BLaER1 (cell line): Measurements from ENCODE around the gene AKR1B1.

Source experiments
- H3K27ac ChIP-seq: shearing (Covaris generic); formaldehyde crosslinking; 2 replicates; pipeline ENCODE4 v1.8.1; 2022
- H3K27me3 ChIP-seq: shearing (Covaris generic); formaldehyde crosslinking; 2 replicates; pipeline ENCODE4 v1.8.1; 2022
- H3K36me3 ChIP-seq: shearing (Covaris generic); formaldehyde crosslinking; 2 replicates; pipeline ENCODE4 v1.8.1; 2022
- H3K4me1 ChIP-seq: shearing (Covaris generic); formaldehyde crosslinking; 2 replicates; pipeline ENCODE4 v1.8.1; 2022
- H3K4me2 ChIP-seq: shearing (Covaris generic); formaldehyde crosslinking; 2 replicates; pipeline ENCODE4 v1.8.1; 2022
- H3K4me3 ChIP-seq: shearing (Covaris generic); formaldehyde crosslinking; 2 replicates; pipeline ENCODE4 v1.8.1; 2022
- H3K9ac ChIP-seq: shearing (Covaris generic); formaldehyde crosslinking; 2 replicates; pipeline ENCODE4 v1.8.1; 2022
- H3K9me3 ChIP-seq: shearing (Covaris generic); formaldehyde crosslinking; 2 replicates; pipeline ENCODE4 v1.8.1; 2022
- H4K20me1 ChIP-seq: shearing (Covaris generic); formaldehyde crosslinking; 2 replicates; pipeline ENCODE4 v1.8.1; 2022
- Cebpa-rat ChIP-seq: shearing (Covaris generic); IDR thresholded peaks from 2 replicates; pipeline ENCODE4 v1.8.1; 2022

Gene AKR1B1

GRCh38 chr7:134440476-134440875, 18.4 kb downstream of the AKR1B1 start:
- no peaks in the 10 kb centered on the region for H3K4me1 ChIP-seq
- H3K36me3 ChIP-seq = peaks cover 75% of the 10 kb centered on the region
- H3K4me3 ChIP-seq = no peak overlapping the region
- peaks cover 12% of the 10 kb centered on the region for H3K9me3 ChIP-seq
- no peaks in the 10 kb centered on the region for H4K20me1 ChIP-seq
- no peak overlapping the region for H3K9ac ChIP-seq
- no peak overlapping the region for H3K27ac ChIP-seq
- no peak overlapping the region for H3K4me2 ChIP-seq
- no peaks in the 10 kb centered on the region for H3K27me3 ChIP-seq
- TF ChIP-seq Cebpa-rat = no peak

GRCh38 chr7:134440067-134440466, 18.8 kb downstream of the AKR1B1 start:
- Histone ChIP-seq H4K20me1 (no peaks in the 10 kb centered on the region), H3K27me3 (no peaks in the 10 kb centered on the region), H3K9ac (no peak overlapping the region), H3K9me3 (peaks cover 12% of the 10 kb centered on the region), H3K36me3 (peaks cover 71% of the 10 kb centered on the region), H3K4me2 (no peak overlapping the region), H3K4me1 (no peaks in the 10 kb centered on the region), H3K4me3 (no peak overlapping the region), H3K27ac (no peak overlapping the region)
- TF ChIP-seq Cebpa-rat = no peak

- Histone ChIP-seq H3K36me3 (peaks cover 59% of the 10 kb centered on the region), H3K4me2 (no peak overlapping the region), H3K9ac (no peak overlapping the region), H3K4me3 (no peak overlapping the region), H3K27ac (no peak overlapping the region), H4K20me1 (no peaks in the 10 kb centered on the region), H3K27me3 (no peaks in the 10 kb centered on the region), H3K9me3 (peaks cover 12% of the 10 kb centered on the region), H3K4me1 (no peaks in the 10 kb centered on the region)
- TF ChIP-seq Cebpa-rat = no peak
Measured at GRCh38 chr7:134438946-134439345, 20.0 kb downstream of the AKR1B1 start.

GRCh38 chr7:134435161-134435920, 23.6 kb downstream of the AKR1B1 start:
- Histone ChIP-seq H3K27me3 (no peaks in the 10 kb centered on the region), H3K4me2 (no peak overlapping the region), H3K36me3 (peaks cover 23% of the 10 kb centered on the region), H3K4me3 (no peak overlapping the region), H3K9me3 (peaks cover 12% of the 10 kb centered on the region), H3K4me1 (peaks cover 21% of the 10 kb centered on the region), H4K20me1 (no peaks in the 10 kb centered on the region), H3K27ac (no peak overlapping the region), H3K9ac (no peak overlapping the region)
- TF ChIP-seq Cebpa-rat = no peak

- H3K4me2 ChIP-seq = no peak overlapping the region
- peaks cover 17% of the 10 kb centered on the region for H3K36me3 ChIP-seq
- H3K9me3 ChIP-seq = peaks cover 12% of the 10 kb centered on the region
- H3K4me1 ChIP-seq = peaks cover 21% of the 10 kb centered on the region
- no peak overlapping the region for H3K9ac ChIP-seq
- no peaks in the 10 kb centered on the region for H3K27me3 ChIP-seq
- TF ChIP-seq Cebpa-rat = no peak
- H3K4me3 ChIP-seq = no peak overlapping the region
- H3K27ac ChIP-seq = no peak overlapping the region
- H4K20me1 ChIP-seq = no peaks in the 10 kb centered on the region
Measured at GRCh38 chr7:134434701-134435100, 24.2 kb downstream of the AKR1B1 start.

- H3K27ac ChIP-seq = no peak overlapping the region
- peaks cover 4% of the 10 kb centered on the region for H3K36me3 ChIP-seq
- H3K4me3 ChIP-seq = no peak overlapping the region
- H3K27me3 ChIP-seq = no peaks in the 10 kb centered on the region
- H3K9me3 ChIP-seq = no peaks in the 10 kb centered on the region; the same call in 1 of the 2 replicates
- no peak for TF ChIP-seq Cebpa-rat
- no peaks in the 10 kb centered on the region for H4K20me1 ChIP-seq
- H3K4me2 ChIP-seq = peak overlapping the region; percentile 83
- peaks cover 21% of the 10 kb centered on the region for H3K4me1 ChIP-seq
- H3K9ac ChIP-seq = no peak overlapping the region
Measured at GRCh38 chr7:134433430-134433829, 25.5 kb downstream of the AKR1B1 start.

GRCh38 chr7:134432296-134433152, 26.4 kb downstream of the AKR1B1 start:
- Histone ChIP-seq H4K20me1 (no peaks in the 10 kb centered on the region), H3K9ac (peak overlapping the region; percentile 50; the same call in 1 of the 2 replicates), H3K4me2 (peak overlapping the region; percentile 83), H3K4me1 (peaks cover 21% of the 10 kb centered on the region), H3K9me3 (no peaks in the 10 kb centered on the region; the same call in 1 of the 2 replicates), H3K36me3 (no peaks in the 10 kb centered on the region), H3K27ac (no peak overlapping the region), H3K4me3 (peak overlapping the region; percentile 58), H3K27me3 (no peaks in the 10 kb centered on the region)
- TF ChIP-seq Cebpa-rat = no peak

GRCh38 chr7:134431815-134432214, 27.1 kb downstream of the AKR1B1 start:
- H3K27ac ChIP-seq = no peak overlapping the region
- H3K9ac ChIP-seq = no peak overlapping the region; the same call in 1 of the 2 replicates
- H3K4me3 ChIP-seq = peak overlapping the region; percentile 58; the same call in 1 of the 2 replicates
- H4K20me1 ChIP-seq = no peaks in the 10 kb centered on the region
- no peak for TF ChIP-seq Cebpa-rat
- no peaks in the 10 kb centered on the region for H3K27me3 ChIP-seq
- no peaks in the 10 kb centered on the region; the same call in 1 of the 2 replicates for H3K9me3 ChIP-seq
- H3K4me2 ChIP-seq = peak overlapping the region; percentile 83
- peaks cover 21% of the 10 kb centered on the region for H3K4me1 ChIP-seq
- no peaks in the 10 kb centered on the region for H3K36me3 ChIP-seq

GRCh38 chr7:134429481-134429880, 29.4 kb downstream of the AKR1B1 start:
- peaks cover 21% of the 10 kb centered on the region for H3K4me1 ChIP-seq
- no peak overlapping the region for H3K27ac ChIP-seq
- no peak overlapping the region for H3K9ac ChIP-seq
- no peaks in the 10 kb centered on the region for H3K9me3 ChIP-seq
- no peaks in the 10 kb centered on the region for H3K36me3 ChIP-seq
- H3K4me3 ChIP-seq = no peak overlapping the region
- H4K20me1 ChIP-seq = no peaks in the 10 kb centered on the region
- TF ChIP-seq Cebpa-rat = no peak
- no peaks in the 10 kb centered on the region for H3K27me3 ChIP-seq
- H3K4me2 ChIP-seq = no peak overlapping the region

GRCh38 chr7:134428942-134429341, 30.0 kb downstream of the AKR1B1 start:
- Histone ChIP-seq H3K9me3 (no peaks in the 10 kb centered on the region), H4K20me1 (no peaks in the 10 kb centered on the region), H3K4me3 (no peak overlapping the region), H3K27me3 (no peaks in the 10 kb centered on the region), H3K4me2 (no peak overlapping the region), H3K36me3 (no peaks in the 10 kb centered on the region), H3K9ac (no peak overlapping the region), H3K27ac (no peak overlapping the region), H3K4me1 (peaks cover 21% of the 10 kb centered on the region)
- TF ChIP-seq Cebpa-rat = no peak
